CD4-positive, alpha-beta T cell treated with Interleukin-4 for 1 hour (primary cell): Measurements from ENCODE around the gene LRRN3.

Experiments
- DNase-seq, 2 donors: peaks; one replicate each; pipeline ENCODE4 v3.0.0-alpha.2; 2020 to 2022

LRRN3 gene

DNA sequence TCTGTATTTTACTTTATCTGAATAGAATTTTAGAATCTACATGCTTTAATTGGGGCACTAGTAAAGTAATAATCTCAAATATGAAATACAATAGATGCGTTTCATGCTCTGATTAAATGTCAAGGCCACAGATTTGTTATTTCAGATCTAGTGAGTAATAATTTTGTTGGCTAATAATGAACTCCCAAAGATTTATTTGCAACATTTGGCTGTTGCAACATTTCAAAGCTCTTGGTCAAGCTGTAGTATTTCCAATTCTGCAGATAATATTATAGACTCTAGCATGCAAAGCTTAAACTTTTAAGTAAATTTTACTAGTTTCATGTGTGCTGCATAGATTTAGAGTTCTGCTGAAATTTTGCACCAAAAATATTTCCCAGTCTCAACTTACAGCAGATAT is 16.7 kb downstream of the LRRN3 start:
- DNase-seq: no peak

DNA sequence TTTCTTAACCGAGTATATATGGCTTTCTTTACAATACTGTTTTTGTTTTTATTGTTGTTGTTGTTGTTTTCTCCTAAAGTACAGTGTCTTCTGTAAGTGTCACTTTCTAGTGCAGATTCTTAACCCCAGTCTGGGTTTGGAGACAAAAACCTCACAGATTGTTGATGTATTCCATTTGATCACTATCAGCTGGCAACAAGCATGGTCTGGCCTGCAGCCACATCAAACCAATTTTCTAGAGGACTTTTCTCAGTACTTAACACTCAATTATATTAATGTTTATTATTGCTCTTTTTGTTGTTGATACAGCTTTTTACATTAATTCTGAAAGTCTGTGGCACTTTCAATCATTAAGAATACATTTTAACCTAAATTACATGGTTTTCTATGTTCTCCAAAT is 17.1 kb downstream of the LRRN3 start:
- DNase-seq: no peak

DNA sequence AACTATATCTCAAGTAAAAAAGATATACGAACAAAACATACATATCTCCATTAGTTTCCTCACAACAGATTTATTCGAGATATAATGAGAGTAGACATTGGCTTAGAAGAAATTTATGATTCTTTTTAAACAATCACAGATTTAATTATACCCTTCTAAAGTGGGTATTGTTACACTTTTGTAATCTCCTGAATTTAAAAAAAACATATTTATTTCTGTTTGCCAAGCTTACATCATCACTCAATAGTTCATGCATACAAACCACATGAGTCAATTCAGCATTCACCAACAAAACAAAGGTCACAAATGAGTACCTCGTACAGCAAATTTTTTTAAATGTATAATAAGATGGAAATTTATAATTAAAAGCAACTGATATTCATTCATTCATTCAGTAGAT is 17.6 kb downstream of the LRRN3 start:
- no peak for DNase-seq

DNA sequence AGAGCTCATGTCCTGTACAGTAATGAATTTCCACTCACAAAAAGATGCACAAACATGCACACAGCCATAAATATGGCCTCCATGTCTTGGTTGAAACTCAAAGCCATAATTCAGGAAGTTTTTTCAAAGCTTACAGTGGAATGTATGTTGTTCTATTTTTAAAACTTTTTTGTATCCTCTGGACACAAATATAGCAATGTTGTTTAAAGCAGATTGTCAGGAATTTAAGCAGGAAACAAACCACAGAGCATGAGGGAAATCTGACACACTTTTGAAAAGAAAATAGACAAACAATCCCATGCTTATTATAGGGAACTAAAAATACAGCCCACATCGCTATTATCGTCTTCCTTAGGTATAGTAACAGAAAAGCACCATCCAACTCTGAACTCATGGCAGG is 21.5 kb downstream of the LRRN3 start:
- DNase-seq: no peak

DNA sequence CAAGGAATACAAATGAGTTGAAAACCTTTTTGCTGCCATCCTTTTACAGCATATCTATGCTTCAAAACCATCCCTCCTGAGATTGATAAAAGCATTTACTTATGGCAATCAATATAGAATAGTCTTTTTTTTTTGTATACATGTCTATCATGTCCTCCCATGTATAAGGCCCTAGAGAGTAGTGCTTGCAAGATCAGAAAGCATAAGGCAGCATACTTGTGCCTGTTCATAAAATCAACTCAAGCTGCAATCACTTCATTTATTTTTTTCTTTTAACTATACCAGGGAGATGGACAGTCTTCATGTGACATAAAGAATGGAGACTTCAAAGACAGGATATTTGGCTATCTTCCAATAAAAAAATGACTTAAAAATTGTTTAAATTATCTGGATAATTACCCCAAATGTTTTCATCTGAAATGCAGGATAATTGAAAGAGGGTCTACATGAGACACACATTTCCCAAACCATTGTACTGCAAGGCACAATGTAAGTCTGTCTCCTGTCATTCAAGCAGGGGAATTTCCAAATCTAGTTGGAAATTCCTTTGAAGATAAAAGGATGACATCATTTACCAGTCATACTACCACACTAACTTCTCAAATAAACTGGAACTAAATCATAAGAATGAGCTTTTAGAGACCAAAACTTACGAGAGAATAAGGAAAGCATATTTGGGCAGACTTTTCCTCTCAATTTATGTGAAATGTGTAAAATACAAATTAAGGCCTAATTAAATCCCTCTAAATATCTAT is 22.5 kb downstream of the LRRN3 start:
- DNase-seq: no peak

DNA sequence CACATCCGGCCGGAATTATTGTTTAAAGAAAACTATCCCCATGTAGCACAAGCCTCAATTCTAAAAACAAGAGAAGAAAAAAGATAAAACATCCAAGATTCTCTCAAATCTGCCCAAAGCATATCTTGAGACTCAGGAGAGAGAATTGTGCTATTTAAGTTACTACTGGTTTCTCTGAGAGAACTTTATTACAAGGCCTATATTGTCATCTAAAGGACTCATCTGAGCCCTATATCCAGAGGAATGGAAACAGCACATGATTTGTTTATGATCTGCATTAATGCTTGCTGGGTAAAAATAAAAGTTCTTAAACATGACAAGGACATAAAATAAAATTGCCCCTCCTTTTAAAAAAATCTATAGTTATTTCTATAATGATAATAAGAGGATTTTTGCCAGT is 25.0 kb downstream of the LRRN3 start:
- no peak for DNase-seq

DNA sequence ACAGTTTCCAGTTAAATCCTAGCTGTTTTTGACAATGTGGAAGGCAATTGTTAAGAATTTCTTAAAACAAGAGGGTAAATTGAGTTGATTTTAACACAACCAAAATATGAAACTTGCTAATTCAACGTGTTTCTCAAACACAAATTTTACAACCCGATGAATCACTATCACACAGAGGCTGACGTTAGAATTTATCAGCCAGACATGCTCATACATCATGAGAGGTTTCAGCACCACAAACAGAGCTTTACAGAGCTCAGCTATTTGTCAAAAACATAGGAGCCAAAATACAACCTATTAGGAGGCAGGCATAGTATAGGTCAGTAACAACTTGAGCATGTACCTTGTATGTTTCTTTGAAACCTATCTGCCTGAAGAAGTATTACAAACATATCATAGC is 36.1 kb downstream of the LRRN3 start:
- DNase-seq: no peak

DNA sequence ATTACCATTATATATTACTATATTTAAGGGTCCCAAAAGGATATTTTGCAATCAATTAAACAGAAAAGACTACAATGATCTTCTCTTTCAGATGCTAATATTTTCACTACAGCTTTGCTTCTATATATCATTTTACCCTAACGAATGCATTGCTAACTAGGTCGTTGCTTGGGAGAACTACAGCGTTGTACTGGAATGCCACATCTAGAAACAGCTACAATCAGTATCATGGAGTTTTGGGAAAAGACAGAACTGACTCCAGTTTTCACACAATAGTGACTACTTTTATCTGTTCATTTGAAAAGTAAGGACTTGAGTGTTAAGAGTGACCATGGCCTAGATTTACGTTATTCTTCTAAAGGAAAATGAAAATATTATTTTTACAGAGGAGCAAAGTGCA is 38.5 kb downstream of the LRRN3 start:
- DNase-seq: no peak

DNA sequence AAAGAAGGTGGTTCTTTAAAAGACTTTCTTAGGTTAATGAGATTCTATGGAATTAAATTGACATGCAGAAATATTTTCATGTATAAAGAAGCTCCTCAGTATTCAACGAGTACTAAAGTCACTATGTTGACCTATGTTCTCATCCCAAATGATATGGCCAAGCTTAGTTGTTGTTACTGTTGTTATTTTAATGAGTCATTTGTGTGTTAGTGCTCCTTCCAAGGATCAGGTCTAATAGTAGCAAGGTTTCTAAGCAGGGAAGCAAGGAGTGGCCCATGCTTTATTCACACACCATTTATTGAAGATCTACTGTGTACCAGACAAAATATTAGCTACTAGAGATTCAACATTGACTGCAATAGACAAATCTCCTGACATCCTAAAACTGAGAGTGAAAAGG is 41.9 kb downstream of the LRRN3 start:
- no peak for DNase-seq

DNA sequence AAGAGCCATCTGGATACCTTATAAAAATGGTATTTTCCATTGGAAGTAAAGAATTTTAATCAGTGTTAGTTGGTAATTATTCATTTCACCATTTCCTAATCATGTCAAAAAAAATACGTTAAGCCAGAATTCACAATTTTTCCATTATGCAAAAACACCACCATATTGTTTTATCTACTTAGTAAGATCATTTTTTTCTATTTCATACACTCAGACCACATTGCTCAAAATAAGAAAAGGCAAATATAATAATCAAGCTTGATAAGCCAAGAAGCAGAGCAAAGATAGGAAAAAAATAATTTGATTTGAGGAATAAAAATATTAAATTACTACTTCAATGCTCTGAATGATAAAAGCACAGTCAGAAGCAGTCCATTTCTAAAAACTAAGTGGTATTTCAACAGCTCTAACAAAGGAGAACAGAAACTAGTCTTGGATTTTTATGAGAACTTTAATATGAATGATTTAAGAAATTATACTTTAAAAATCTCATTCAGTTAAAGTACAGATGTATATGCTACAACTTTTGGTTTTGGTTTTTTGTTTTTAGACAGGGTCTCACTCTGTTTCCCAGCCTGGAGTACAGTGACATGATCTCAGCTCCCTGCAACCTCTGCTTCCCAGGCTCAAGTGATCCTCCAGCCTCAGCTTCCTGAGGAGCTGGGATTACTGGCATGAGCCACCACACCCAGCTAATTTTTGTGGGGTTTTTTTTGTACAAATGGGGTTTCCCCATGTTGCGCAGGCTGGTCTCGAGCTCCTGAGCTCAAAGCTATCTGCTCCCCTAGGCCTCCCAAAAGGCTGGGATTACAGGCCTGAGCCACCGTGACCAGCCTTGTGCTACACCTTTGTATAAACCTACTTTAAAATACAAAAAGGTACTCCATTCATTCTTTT is 46.6 kb downstream of the LRRN3 start:
- peak in 1 of 2 donors; percentile 26 for DNase-seq

DNA sequence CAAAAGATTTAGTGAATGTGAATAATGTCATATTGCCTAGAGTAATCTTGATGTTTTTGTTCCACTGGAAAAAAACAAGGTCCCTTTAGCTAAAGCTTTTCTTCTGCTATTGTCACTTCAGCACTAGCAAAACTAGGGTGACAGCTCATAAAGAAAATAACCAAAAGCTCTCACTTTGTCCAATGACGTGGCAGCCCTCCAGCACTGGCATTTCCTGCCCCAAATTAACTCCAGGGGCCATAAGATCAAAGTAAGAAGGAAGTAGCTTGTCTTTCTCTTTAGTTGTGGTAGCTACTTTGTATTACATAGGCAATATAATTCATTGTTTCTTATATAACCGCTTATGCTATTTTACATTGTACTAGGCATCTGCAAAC is 47.3 kb downstream of the LRRN3 start:
- peak; percentile 50 to 63 for DNase-seq

DNA sequence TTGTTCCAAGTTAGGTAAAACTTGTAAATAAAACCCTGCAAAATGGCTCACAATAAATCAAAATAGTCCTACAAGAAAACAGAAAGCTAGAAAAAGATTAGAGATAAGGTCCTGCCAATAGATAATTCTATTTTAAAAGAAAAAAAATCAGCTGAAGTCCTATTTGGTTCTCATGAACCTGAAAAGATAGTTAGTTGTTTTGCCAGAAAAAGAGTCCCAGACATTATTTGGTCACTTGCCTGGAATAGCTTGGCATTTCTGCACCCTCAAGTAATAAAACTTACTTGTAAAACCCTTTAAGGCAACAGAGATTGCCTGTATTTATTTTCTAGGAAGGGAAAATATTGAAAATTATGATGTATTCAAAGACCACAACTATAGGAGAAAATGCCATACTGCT is 47.7 kb downstream of the LRRN3 start:
- DNase-seq: no peak

DNA sequence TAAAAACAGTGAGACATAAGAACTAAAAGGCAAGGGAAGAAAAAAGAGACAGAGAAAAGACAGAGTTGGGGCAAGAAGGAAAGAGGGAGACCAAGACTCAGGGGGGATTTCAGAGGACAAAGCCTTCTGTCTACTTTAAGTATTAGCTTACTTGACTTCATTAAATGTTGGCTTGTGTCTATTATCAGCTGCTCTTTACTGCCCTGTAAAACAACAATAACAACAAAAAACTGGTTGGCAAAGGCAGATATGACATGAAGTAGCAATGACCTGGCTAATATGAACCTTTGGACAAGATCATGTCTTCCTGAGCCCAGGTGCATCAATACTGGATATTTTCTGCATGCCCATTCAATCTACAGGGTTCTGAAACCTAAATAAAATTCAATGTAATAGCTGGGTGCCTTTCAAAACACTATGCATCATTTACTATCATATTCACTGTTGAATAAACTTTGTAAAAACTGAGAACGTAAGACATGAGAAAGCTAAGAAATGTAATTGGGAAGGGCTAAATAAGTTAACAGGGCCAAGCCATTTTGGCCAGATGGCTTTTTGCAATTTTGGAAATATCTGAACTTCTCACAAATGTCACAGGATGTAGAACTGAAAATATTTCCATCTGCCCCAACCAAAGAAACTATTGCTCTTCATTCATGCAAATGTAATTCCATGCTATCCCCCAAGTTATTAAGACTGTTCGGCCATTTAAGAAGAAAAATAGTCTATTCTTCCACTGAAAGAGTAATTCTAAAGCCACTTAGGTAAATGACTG is 49.4 kb downstream of the LRRN3 start:
- no peak for DNase-seq

DNA sequence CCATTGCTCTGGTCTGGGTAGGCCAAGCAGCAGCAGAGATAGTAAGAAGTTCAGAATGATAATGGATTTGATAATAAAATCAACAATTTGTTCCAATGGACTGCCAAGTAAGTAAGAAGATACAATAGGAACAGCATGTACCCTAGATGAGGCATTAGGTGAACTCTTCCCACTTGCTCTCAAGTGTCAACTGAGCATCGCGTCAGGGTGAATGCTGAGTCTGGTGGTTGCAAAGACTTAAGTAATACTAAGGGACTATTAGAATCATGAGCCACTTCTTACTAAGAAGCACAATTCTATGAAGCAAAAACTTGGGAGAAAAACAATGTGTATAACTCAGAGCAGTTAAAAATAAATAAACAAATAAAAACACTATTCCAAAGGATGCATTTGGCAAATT is 54.5 kb downstream of the LRRN3 start:
- DNase-seq: no peak

DNA sequence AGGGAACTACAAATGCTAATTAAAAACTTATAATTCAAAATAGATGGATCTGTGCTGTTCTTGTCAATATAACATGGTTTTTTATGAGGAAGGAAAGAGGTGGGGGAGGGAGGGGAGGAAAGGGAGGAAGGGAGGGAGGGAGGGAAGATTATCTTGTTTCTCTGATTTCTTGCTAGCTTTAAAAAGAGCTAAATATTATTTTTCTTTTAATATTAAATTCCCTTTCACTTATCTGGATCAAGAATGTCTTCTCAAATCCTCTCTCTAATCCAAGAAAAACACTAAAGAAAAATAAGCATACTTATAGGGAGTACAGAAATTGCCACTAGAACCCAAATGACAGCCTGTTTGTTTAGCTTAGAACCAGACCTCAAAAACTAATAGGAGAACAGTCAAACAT is 55.2 kb downstream of the LRRN3 start:
- DNase-seq: no peak

DNA sequence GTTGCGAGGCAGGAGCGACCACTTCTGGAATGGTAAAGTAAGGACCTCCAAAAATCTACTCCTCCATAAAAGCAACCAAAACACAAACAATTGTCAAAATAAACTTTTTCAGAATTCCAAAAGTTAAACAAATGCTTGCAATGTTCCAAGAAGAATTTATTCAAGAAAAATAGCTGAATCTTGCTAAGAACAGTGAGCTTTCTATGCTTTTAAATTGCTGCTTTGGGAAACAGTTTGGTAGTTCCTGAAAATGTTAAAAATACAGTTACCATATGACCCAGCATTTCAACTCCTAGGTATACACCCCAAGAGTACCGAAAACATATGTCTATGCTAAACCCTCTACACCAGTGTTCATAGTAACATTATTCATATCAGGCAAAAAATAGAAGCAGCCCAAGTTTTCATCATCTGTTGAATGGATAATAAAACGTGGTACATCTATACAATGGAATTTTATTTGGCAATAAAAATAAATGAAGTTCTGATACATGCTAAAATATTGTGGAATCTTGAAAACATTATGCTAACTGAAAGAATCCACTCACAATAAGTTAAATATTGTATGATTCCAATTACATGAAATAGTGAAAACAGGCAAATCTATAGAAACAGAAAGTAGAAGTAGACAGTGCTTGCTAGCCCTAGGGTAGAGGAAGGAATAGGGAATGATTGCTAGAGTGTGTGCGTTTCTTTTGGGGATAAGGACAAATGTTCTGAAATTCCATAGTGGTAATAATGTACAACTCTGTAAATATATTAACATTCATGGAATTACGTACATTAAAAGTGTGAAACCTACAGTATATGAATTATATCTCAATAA is 57.0 kb downstream of the LRRN3 start:
- DNase-seq: no peak

DNA sequence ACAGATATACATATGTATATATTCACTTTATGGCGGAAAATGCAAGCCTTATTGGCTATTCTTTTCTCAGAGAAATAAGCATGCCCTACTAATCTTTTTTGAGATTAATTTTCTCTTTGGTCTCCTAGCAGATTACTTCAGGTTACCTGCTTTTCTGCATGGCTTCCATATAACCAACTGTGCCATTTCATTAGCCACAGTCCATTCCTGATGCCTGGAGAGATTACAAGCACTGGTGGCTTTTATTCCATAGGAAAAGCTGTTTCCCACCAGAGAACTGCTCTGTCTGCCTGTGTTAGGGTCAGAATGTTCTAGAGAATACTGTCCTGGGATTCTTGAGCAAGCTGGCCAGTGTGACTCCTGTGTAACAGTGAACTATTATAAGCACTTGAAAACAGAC is 59.8 kb downstream of the LRRN3 start:
- DNase-seq: no peak

DNA sequence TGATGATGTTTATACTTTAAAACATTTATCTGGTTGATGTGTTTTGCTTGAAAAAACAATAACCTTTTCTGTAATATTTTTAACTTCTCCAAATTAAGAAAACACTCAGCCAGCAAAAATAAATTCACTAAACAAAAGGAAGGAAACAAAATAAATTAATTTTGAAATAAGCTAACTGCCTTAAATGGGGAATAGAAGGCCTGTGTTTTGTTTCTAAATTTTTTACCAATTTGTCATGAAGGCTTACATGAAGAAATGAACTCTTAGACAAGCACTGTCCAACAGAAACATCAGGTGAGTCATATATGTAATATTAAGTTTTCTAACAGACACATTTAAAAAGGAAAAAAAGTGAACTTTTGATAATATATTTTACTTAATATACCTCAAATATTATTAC is 68.5 kb downstream of the LRRN3 start:
- no peak for DNase-seq

DNA sequence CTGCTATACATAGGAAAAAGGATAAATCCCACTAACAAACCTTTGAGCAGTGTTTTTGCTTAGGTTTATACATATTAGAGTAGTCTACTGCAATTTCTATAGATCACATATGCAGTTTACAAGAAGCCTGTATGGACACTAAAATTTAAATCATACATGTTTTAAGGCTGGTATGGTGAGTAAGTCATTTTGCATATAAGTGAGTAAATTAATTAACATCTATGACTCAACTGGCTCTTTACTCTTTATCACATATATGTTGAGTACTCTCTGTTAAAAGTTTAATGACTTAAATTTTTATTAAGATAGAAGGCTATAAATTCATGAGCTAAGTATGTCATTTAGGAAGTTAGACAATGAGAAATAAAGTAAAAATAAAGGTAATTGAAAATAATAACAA is 69.4 kb downstream of the LRRN3 start:
- DNase-seq: no peak

DNA sequence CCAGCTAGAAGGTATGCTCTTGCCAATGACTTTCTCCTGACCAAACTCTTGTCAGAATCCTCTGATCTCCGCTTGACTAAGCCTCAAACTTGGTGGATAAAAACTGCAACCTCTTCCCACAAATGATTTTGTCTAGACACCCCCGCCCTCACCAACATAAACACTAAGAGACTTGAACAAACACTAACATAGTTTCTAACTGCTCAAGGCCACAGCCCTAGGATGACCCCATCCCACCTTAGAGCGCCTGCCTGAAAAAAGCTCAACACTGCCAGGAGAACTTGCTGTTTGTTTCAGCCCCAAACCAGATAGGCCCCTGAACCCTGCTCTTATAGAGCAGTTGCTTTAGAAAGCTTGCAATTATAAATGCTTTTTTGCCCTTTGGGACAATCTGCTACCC is 71.8 kb downstream of the LRRN3 start:
- no peak for DNase-seq

DNA sequence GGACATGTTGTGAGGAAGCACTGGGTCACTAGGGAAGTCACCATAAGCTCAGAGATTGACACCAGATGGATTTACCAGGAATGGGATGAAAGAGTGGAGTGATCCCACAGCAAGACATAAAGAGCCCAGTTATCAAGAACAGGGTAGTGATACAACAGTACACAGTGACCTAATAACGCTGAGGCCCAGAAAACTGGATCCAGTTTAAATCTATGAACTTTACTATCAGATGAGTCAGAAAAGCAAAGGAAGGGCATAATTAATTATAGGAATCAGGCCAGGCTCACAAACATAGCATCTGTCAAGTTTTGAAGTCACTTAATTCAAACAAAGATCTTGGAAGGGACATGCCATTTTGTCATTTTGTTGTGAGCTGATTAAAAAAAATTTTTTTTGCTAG is 73.5 kb downstream of the LRRN3 start:
- no peak for DNase-seq

DNA sequence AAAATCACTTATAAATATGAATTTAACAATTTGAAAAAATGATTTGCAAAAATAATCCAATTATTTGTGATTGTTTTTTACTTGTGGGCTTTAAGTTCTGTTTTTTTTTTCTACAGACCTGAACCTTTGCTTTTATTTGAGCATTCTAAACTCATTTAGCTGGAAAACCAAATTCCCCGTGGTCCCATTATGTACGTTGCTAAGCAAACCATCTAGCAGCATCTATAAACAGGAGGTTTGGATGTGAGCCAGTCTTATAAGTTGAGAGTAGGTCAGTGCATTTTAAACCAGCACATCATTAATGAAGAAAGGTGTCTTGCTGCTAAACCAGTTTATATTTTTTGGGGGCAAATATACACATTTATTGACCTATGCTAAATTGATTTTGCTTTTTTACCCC is 77.3 kb downstream of the LRRN3 start:
- no peak for DNase-seq
